ENCODE results near the gene TBX6.

DNA sequence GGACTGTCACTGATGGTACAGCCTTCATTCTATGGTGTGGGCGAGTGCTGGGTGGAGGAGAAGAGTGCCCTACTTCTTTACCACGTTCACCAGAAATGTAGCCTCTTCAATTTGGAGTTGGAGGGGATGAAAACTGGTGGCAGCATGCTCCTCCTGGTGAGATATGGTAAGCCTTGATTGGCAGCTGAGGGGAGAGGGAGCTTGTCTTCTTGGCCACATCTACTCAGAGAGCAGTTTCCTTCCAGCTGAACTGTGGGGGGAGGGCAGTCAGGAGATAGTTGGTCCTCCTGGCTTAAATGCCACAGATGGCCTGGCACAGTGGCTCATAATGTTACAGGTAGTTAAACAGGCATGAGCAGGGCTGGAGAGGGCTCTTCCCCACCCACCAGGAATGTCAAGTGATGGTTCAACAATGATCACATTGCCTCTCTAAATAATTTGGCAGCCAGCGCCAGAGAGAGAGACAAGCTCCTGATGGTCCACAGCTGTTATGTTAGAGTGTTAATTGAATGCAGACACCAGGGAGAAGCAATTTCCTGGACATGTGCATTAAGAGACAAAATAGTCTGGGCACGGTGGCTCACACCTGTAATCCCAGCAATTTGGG is 40.2 kb upstream of the TBX6 start:
- TF ChIP-seq, protein P1, sequence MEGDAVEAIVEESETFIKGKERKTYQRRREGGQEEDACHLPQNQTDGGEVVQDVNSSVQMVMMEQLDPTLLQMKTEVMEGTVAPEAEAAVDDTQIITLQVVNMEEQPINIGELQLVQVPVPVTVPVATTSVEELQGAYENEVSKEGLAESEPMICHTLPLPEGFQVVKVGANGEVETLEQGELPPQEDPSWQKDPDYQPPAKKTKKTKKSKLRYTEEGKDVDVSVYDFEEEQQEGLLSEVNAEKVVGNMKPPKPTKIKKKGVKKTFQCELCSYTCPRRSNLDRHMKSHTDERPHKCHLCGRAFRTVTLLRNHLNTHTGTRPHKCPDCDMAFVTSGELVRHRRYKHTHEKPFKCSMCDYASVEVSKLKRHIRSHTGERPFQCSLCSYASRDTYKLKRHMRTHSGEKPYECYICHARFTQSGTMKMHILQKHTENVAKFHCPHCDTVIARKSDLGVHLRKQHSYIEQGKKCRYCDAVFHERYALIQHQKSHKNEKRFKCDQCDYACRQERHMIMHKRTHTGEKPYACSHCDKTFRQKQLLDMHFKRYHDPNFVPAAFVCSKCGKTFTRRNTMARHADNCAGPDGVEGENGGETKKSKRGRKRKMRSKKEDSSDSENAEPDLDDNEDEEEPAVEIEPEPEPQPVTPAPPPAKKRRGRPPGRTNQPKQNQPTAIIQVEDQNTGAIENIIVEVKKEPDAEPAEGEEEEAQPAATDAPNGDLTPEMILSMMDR (IDR thresholded peaks at IDR 0.05 in 4 of 5, conservative IDR thresholded peaks at IDR 0.05 in 1 of 5): no peak
- no peak for TF ChIP-seq POLR2A (IDR thresholded peaks at IDR 0.05)
